Lower leg skin (tissue), 3 donors: ENCODE measurements around the gene MEAK7.

Experiments
- CTCF ChIP-seq, 3 donors: fragments of 450-650 bp; IDR thresholded peaks; one replicate each; pipeline ENCODE4 v1.5.1; 2016; ENCODE audit warnings: antibody characterized with exemption in 3 of 3, mild to moderate bottlenecking in 3 of 3, moderate library complexity in 2 of 3
- POLR2A ChIP-seq, 2 donors: fragments of 450-650 bp; IDR thresholded peaks; one replicate each; pipeline ENCODE4 v1.6.1; 2016 to 2017; ENCODE audit warnings: antibody characterized with exemption in 2 of 2, mild to moderate bottlenecking in 1 of 2, moderate library complexity in 1 of 2

- peak in 1 of 3 donors; percentile 93 for TF ChIP-seq CTCF (IDR thresholded peaks at IDR 0.05)
- TF ChIP-seq POLR2A (IDR thresholded peaks at IDR 0.05) = no peak
Observed at GRCh38 chr16:84511180-84511800, 6.8 kb upstream of the MEAK7 start.
